ENCODE results near the gene RBP4. TPM values are rescaled to one million over a fixed set of nuclear protein-coding genes. Genes with fewer than 3 reads are reported as not detected.
A peak's percentile ranks its signal among the peaks of the same experiment; 100 is the strongest.

Gene RBP4
- total RNA-seq (2014; rRNA removed; shearing (Covaris generic); ENCODE audit: low replicate concordance): 0.35 and 5.4 TPM in 2 replicates

GRCh38 chr10:93601146-93601773 lies at the start of gene RBP4:
TSS of gene RBP4 (minus strand) at chr10:93601235. CDS start at chr10:93601028, 207 bp downstream.
- Histone ChIP-seq H3K9me3 (no peaks in the 10 kb centered on the region), H3K36me3 (no peaks in the 10 kb centered on the region), H3K27me3 (0 out of 2 replicates have a peak, but pooled peaks cover 1% of the 10 kb centered on the region), H3K4me3 (peak within 1 kb of the TSS; percentile 47)
- peak; percentile 69 for DNase-seq

- no peak overlapping the region for H3K4me3 ChIP-seq
- H3K27me3 ChIP-seq: no peaks in the 10 kb centered on the region; the same call in 1 of the 2 replicates
- no peak for DNase-seq
- H3K9me3 ChIP-seq: no peaks in the 10 kb centered on the region
- H3K36me3 ChIP-seq: no peaks in the 10 kb centered on the region
Observed at GRCh38 chr10:93639791-93640190, 38.8 kb upstream of the RBP4 start.

- Histone ChIP-seq H3K9me3 (no peaks in the 10 kb centered on the region), H3K36me3 (no peaks in the 10 kb centered on the region), H3K4me3 (no peak overlapping the region), H3K27me3 (no peaks in the 10 kb centered on the region; the same call in 1 of the 2 replicates)
- no peak for DNase-seq
Observed at GRCh38 chr10:93630625-93631557, 29.9 kb upstream of the RBP4 start.

- Histone ChIP-seq H3K36me3 (no peaks in the 10 kb centered on the region), H3K4me3 (no peak overlapping the region), H3K27me3 (no peaks in the 10 kb centered on the region; the same call in 1 of the 2 replicates), H3K9me3 (no peaks in the 10 kb centered on the region)
- DNase-seq: no peak
Observed at GRCh38 chr10:93629647-93630305, 28.7 kb upstream of the RBP4 start.

GRCh38 chr10:93628858-93629257 lies 27.8 kb upstream of the RBP4 start:
- Histone ChIP-seq H3K27me3 (no peaks in the 10 kb centered on the region; the same call in 1 of the 2 replicates), H3K9me3 (no peaks in the 10 kb centered on the region), H3K4me3 (no peak overlapping the region), H3K36me3 (no peaks in the 10 kb centered on the region)
- DNase-seq: no peak

GRCh38 chr10:93622942-93623341 lies 21.9 kb upstream of the RBP4 start:
- no peak for DNase-seq
- H3K27me3 ChIP-seq: peaks cover 13% of the 10 kb centered on the region; the same call in 1 of the 2 replicates
- H3K4me3 ChIP-seq: no peak overlapping the region
- no peaks in the 10 kb centered on the region for H3K9me3 ChIP-seq
- H3K36me3 ChIP-seq: no peaks in the 10 kb centered on the region

GRCh38 chr10:93620925-93621324 lies 19.9 kb upstream of the RBP4 start:
- H3K36me3 ChIP-seq: no peaks in the 10 kb centered on the region
- DNase-seq: no peak
- H3K4me3 ChIP-seq: no peak overlapping the region
- peaks cover 13% of the 10 kb centered on the region; the same call in 1 of the 2 replicates for H3K27me3 ChIP-seq
- no peaks in the 10 kb centered on the region for H3K9me3 ChIP-seq

GRCh38 chr10:93615576-93616235 lies 14.7 kb upstream of the RBP4 start:
- no peak for DNase-seq
- H3K36me3 ChIP-seq: no peaks in the 10 kb centered on the region
- no peaks in the 10 kb centered on the region for H3K9me3 ChIP-seq
- no peak overlapping the region for H3K4me3 ChIP-seq
- peaks cover 3% of the 10 kb centered on the region; the same call in 1 of the 2 replicates for H3K27me3 ChIP-seq

GRCh38 chr10:93614101-93614825 lies 13.2 kb upstream of the RBP4 start:
- Histone ChIP-seq H3K4me3 (no peak overlapping the region), H3K9me3 (no peaks in the 10 kb centered on the region), H3K27me3 (no peaks in the 10 kb centered on the region), H3K36me3 (no peaks in the 10 kb centered on the region)
- no peak for DNase-seq

GRCh38 chr10:93613126-93613525 lies 12.1 kb upstream of the RBP4 start:
- H3K4me3 ChIP-seq: no peak overlapping the region
- H3K27me3 ChIP-seq: no peaks in the 10 kb centered on the region
- DNase-seq: no peak
- H3K36me3 ChIP-seq: no peaks in the 10 kb centered on the region
- H3K9me3 ChIP-seq: no peaks in the 10 kb centered on the region

- Histone ChIP-seq H3K9me3 (0 out of 2 replicates have a peak, but pooled peaks cover under 1% of the 10 kb centered on the region), H3K36me3 (no peaks in the 10 kb centered on the region), H3K4me3 (no peak within 1 kb of the TSS), H3K27me3 (no peaks in the 10 kb centered on the region)
- DNase-seq: no peak
Observed at GRCh38 chr10:93612311-93612710, 11.3 kb upstream of the RBP4 start, which contains the start of gene PDE6C. TSS of gene PDE6C (plus strand) at chr10:93612537. CDS start at chr10:93612726, 189 bp downstream.

GRCh38 chr10:93608421-93608820 lies 7.4 kb upstream of the RBP4 start:
- Histone ChIP-seq H3K4me3 (no peak overlapping the region), H3K36me3 (no peaks in the 10 kb centered on the region), H3K9me3 (0 out of 2 replicates have a peak, but pooled peaks cover 2% of the 10 kb centered on the region), H3K27me3 (0 out of 2 replicates have a peak, but pooled peaks cover 2% of the 10 kb centered on the region)
- DNase-seq: no peak

- H3K27me3 ChIP-seq: 0 out of 2 replicates have a peak, but pooled peaks cover 2% of the 10 kb centered on the region
- DNase-seq: no peak
- 0 out of 2 replicates have a peak, but pooled peaks cover 2% of the 10 kb centered on the region for H3K9me3 ChIP-seq
- no peak overlapping the region for H3K4me3 ChIP-seq
- no peaks in the 10 kb centered on the region for H3K36me3 ChIP-seq
Observed at GRCh38 chr10:93604146-93604545, 3.1 kb upstream of the RBP4 start.

- H3K36me3 ChIP-seq: no peaks in the 10 kb centered on the region
- no peak for DNase-seq
- 0 out of 2 replicates have a peak, but pooled peaks cover 2% of the 10 kb centered on the region for H3K9me3 ChIP-seq
- no peak overlapping the region for H3K4me3 ChIP-seq
- 0 out of 2 replicates have a peak, but pooled peaks cover 2% of the 10 kb centered on the region for H3K27me3 ChIP-seq
Observed at GRCh38 chr10:93603023-93603422, 2.0 kb upstream of the RBP4 start.

GRCh38 chr10:93601774-93602162 lies 733 bp upstream of the RBP4 start:
- Histone ChIP-seq H3K36me3 (no peaks in the 10 kb centered on the region), H3K9me3 (no peaks in the 10 kb centered on the region), H3K4me3 (peak overlapping the region; percentile 47), H3K27me3 (0 out of 2 replicates have a peak, but pooled peaks cover 2% of the 10 kb centered on the region)
- no peak for DNase-seq

Data from MG63 (cell line).